Measurements from ENCODE around the gene VMP1. TPM values are rescaled to one million over a fixed set of nuclear protein-coding genes. Genes with fewer than 3 reads are reported as not detected.

Gene VMP1
- total and polyA plus RNA-seq, 2 of the 13 experiments (the other 11 are each of a cell fraction or from before 2014, with no cell fraction given), result 186 to 271 TPM

DNA sequence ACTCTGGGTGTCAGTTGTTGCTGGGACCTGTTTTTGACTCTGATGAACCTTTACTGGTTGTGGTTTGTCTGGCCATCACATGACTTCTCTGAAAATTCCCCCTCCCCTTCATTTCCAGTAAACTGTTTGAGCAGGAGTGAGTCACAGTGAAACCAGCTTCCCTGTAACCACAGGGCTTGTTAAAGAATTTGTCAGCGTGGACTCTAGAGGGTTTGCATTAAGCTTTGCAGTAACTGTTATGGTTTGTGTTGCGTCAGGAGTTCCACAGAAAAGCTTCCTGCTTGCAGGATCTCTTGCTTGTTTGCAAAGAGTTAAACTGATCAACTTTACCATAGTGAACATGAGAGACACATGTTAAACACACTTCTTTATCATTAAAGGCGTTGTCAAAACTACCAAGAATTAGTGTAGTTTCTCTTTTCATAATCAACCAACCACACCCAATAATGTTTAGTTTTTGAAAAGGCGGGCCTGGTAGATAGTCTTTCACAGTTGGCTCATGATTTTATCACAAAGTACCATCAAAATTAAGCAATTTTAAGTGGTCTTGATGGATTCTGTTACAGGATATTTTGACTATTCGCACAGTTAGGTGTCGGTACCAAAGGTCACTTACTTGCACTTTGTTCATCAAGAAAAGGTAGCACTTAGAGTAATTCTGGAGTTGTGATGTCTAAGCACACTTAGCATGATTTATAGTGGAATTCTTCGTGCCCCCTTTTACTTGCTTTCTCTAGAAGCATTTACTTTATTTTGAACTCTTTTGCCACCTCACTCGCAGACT, 79.3 kb downstream of the VMP1 start (continued):
- peak; percentile 72; the same call in 1 of the 2 replicates for TF ChIP-seq FOXC1 (CRISPR knock-in tag; IDR thresholded peaks at IDR 0.05; ENCODE audit: borderline replicate concordance)
- peak; percentile 88 for TF ChIP-seq CREB1 (IDR thresholded peaks at IDR 0.05)
- TF ChIP-seq CREB1 (CRISPR knock-in tag; IDR thresholded peaks at IDR 0.05), result peak; percentile 94
- no peak for TF ChIP-seq NCOA5 (CRISPR knock-in tag; IDR thresholded peaks at IDR 0.05)
- TF ChIP-seq, protein P1, sequence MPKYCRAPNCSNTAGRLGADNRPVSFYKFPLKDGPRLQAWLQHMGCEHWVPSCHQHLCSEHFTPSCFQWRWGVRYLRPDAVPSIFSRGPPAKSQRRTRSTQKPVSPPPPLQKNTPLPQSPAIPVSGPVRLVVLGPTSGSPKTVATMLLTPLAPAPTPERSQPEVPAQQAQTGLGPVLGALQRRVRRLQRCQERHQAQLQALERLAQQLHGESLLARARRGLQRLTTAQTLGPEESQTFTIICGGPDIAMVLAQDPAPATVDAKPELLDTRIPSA (CRISPR knock-in tag; IDR thresholded peaks at IDR 0.05; ENCODE audit: borderline replicate concordance), result no peak
- TF ChIP-seq ZNF605 (CRISPR knock-in tag; IDR thresholded peaks at IDR 0.05), result peak; percentile 93
- TF ChIP-seq ZNF180 (CRISPR knock-in tag; IDR thresholded peaks at IDR 0.05; ENCODE audit: borderline replicate concordance, low read depth), result no peak
- peak; percentile 91 for TF ChIP-seq KDM3A (CRISPR knock-in tag; IDR thresholded peaks at IDR 0.05; ENCODE audit: low read depth)
- TF ChIP-seq MXD4 (CRISPR knock-in tag; IDR thresholded peaks at IDR 0.05), result peak; percentile 94
- no peak for TF ChIP-seq ZFP82 (CRISPR knock-in tag; IDR thresholded peaks at IDR 0.05; ENCODE audit: borderline replicate concordance)
- no peak for TF ChIP-seq ZNF547 (CRISPR knock-in tag; IDR thresholded peaks at IDR 0.05)
- no peak for TF ChIP-seq XBP1 (CRISPR knock-in tag; IDR thresholded peaks at IDR 0.05)
- TF ChIP-seq ZNF570 (CRISPR knock-in tag; IDR thresholded peaks at IDR 0.05; ENCODE audit: borderline replicate concordance), result no peak
- no peak for TF ChIP-seq FOXP1 (IDR thresholded peaks at IDR 0.05)
- TF ChIP-seq FOXP1 (CRISPR knock-in tag; IDR thresholded peaks at IDR 0.05), result peak; percentile 91
- TF ChIP-seq, protein P2, sequence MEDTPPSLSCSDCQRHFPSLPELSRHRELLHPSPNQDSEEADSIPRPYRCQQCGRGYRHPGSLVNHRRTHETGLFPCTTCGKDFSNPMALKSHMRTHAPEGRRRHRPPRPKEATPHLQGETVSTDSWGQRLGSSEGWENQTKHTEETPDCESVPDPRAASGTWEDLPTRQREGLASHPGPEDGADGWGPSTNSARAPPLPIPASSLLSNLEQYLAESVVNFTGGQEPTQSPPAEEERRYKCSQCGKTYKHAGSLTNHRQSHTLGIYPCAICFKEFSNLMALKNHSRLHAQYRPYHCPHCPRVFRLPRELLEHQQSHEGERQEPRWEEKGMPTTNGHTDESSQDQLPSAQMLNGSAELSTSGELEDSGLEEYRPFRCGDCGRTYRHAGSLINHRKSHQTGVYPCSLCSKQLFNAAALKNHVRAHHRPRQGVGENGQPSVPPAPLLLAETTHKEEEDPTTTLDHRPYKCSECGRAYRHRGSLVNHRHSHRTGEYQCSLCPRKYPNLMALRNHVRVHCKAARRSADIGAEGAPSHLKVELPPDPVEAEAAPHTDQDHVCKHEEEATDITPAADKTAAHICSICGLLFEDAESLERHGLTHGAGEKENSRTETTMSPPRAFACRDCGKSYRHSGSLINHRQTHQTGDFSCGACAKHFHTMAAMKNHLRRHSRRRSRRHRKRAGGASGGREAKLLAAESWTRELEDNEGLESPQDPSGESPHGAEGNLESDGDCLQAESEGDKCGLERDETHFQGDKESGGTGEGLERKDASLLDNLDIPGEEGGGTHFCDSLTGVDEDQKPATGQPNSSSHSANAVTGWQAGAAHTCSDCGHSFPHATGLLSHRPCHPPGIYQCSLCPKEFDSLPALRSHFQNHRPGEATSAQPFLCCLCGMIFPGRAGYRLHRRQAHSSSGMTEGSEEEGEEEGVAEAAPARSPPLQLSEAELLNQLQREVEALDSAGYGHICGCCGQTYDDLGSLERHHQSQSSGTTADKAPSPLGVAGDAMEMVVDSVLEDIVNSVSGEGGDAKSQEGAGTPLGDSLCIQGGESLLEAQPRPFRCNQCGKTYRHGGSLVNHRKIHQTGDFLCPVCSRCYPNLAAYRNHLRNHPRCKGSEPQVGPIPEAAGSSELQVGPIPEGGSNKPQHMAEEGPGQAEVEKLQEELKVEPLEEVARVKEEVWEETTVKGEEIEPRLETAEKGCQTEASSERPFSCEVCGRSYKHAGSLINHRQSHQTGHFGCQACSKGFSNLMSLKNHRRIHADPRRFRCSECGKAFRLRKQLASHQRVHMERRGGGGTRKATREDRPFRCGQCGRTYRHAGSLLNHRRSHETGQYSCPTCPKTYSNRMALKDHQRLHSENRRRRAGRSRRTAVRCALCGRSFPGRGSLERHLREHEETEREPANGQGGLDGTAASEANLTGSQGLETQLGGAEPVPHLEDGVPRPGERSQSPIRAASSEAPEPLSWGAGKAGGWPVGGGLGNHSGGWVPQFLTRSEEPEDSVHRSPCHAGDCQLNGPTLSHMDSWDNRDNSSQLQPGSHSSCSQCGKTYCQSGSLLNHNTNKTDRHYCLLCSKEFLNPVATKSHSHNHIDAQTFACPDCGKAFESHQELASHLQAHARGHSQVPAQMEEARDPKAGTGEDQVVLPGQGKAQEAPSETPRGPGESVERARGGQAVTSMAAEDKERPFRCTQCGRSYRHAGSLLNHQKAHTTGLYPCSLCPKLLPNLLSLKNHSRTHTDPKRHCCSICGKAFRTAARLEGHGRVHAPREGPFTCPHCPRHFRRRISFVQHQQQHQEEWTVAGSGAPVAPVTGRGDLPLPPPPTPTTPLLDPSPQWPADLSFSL (CRISPR knock-in tag; IDR thresholded peaks at IDR 0.05), result peak; percentile 31; the same call in 1 of the 2 replicates
- TF ChIP-seq ZNF275 (CRISPR knock-in tag; IDR thresholded peaks at IDR 0.05; ENCODE audit: borderline replicate concordance), result no peak; the same call in 1 of the 2 replicates
- peak; percentile 84 for TF ChIP-seq ZNF18 (CRISPR knock-in tag; IDR thresholded peaks at IDR 0.05; ENCODE audit: insufficient replicate concordance)
- peak; percentile 85 for TF ChIP-seq ARNT2 (CRISPR knock-in tag; IDR thresholded peaks at IDR 0.05; ENCODE audit: low read depth)
- TF ChIP-seq RFX3 (CRISPR knock-in tag; IDR thresholded peaks at IDR 0.05), result no peak; the same call in 1 of the 2 replicates
- peak; percentile 69; the same call in 1 of the 2 replicates for TF ChIP-seq ZSCAN22 (CRISPR knock-in tag; IDR thresholded peaks at IDR 0.05)
